Gastroesophageal sphincter (tissue), 3 donors: Measurements from ENCODE around the gene ECHDC1.

Source experiments
- POLR2A ChIP-seq, 2 donors: fragments of 450-650 bp; IDR thresholded peaks; one replicate each; pipeline ENCODE4 v1.6.1; 2017; ENCODE audit warnings: antibody characterized with exemption in 2 of 2, mild to moderate bottlenecking in 2 of 2, moderate library complexity in 1 of 2
- TF ChIP-seq, protein P1 (sequence below), 4 experiments: fragments of 200-600 bp in 2 of 4; fragments of 450-650 bp in 2 of 4; sonication (generic) in 1 of 4; IDR thresholded peaks; one replicate each; pipeline ENCODE4 v1.5.1; 2017 to 2019; ENCODE audit warnings: antibody characterized with exemption in 4 of 4, mild to moderate bottlenecking in 2 of 4, moderate library complexity in 2 of 4

DNA sequence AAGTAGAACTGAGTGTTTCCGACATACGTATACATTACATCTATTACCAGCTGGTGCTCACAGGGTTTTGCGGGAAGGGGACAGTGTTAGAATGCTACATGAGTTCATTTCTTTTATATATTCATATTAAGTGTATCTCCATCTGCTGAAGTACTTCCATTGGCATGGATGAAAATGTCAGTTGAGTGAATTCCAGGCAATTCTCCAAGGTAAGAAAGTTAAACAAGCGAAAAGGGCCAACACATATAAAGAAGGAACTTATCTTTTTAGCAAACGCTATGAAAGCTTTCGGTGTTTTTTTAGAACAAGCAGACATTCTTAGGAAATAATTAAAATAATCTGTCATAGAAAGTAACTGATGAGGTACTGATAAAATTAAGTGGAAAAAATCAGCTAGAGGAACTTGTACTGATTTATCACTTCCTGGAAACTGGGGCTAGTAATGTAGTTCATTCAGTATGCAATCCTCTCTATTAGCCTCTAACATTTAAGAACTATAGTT, 42.2 kb downstream of the ECHDC1 start:
- TF ChIP-seq, protein P1, sequence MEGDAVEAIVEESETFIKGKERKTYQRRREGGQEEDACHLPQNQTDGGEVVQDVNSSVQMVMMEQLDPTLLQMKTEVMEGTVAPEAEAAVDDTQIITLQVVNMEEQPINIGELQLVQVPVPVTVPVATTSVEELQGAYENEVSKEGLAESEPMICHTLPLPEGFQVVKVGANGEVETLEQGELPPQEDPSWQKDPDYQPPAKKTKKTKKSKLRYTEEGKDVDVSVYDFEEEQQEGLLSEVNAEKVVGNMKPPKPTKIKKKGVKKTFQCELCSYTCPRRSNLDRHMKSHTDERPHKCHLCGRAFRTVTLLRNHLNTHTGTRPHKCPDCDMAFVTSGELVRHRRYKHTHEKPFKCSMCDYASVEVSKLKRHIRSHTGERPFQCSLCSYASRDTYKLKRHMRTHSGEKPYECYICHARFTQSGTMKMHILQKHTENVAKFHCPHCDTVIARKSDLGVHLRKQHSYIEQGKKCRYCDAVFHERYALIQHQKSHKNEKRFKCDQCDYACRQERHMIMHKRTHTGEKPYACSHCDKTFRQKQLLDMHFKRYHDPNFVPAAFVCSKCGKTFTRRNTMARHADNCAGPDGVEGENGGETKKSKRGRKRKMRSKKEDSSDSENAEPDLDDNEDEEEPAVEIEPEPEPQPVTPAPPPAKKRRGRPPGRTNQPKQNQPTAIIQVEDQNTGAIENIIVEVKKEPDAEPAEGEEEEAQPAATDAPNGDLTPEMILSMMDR (IDR thresholded peaks at IDR 0.05): no peak
- TF ChIP-seq POLR2A (IDR thresholded peaks at IDR 0.05): no peak
